H1 (cell line): ENCODE data around the gene STX16. TPM values are rescaled to one million over a fixed set of nuclear protein-coding genes. Genes with fewer than 3 reads are reported as not detected.

ENCODE experiments used
- CTCF ChIA-PET: fragments of 300-600 bp; sonication (Branson Sonifier 250); formaldehyde crosslinking; loops from one replicate; lab custom pipeline; 2021; ENCODE audit not compliant: partially characterized antibody; lab: Charles Lee
- POLR2A ChIA-PET: fragments of 300-600 bp; sonication (Branson Sonifier 250); formaldehyde crosslinking; loops from one replicate; lab custom pipeline; 2021; ENCODE audit warnings: inconsistent platforms; ENCODE audit not compliant: partially characterized antibody; lab: Charles Lee
- DNase-seq, 2 experiments: peaks; one replicate each; pipeline versions ENCODE4 v3.0.0 to v3.0.0-alpha.2; 2010 to 2022; ENCODE audit warnings: low spot score in 2 of 2, low read depth in 1 of 2, mixed read lengths in 1 of 2
- FAIRE-seq: peaks from 2 replicates; lab custom pipeline; 2011; peaks lifted over from hg19 to GRCh38; lab: Jason Lieb, UNC
- H2AFZ ChIP-seq: 2 replicates; pipeline ENCODE4 v1.8.1; 2012; ENCODE audit warnings: low read length, inconsistent platforms
- H2AK5ac ChIP-seq: 2 replicates; pipeline ENCODE4 v1.6.1; 2013; ENCODE audit warnings: low read depth, low read length
- H2BK120ac ChIP-seq: replicated peaks from 2 replicates; pipeline ENCODE3; 2013; ENCODE audit warnings: low read depth, low read length, inconsistent platforms
- H2BK12ac ChIP-seq: 2 replicates; pipeline ENCODE4 v1.6.1; 2013; ENCODE audit warnings: low read depth, low read length
- H2BK15ac ChIP-seq: 2 replicates; pipeline ENCODE4 v1.6.1; 2013; ENCODE audit warnings: low read length
- H2BK20ac ChIP-seq: 2 replicates; pipeline ENCODE4 v1.6.1; 2013; ENCODE audit warnings: low read length
- H2BK5ac ChIP-seq: 2 replicates; pipeline ENCODE4 v1.6.1; 2013; ENCODE audit warnings: low read depth, low read length
- H3K14ac ChIP-seq: 2 replicates; pipeline ENCODE4 v1.6.1; 2013; ENCODE audit warnings: inconsistent platforms; ENCODE audit not compliant: insufficient read length
- H3K18ac ChIP-seq: 2 replicates; pipeline ENCODE4 v1.6.1; 2013; ENCODE audit warnings: low read length; ENCODE audit errors: extremely low read depth
- H3K23ac ChIP-seq: 2 replicates; pipeline ENCODE4 v1.6.1; 2013; ENCODE audit warnings: inconsistent platforms; ENCODE audit not compliant: insufficient read length
- H3K23me2 ChIP-seq: 2 replicates; pipeline ENCODE4 v1.6.1; 2013; ENCODE audit warnings: low read depth, low read length
- H3K27ac ChIP-seq: 2 replicates; pipeline ENCODE4 v1.6.1; 2011; ENCODE audit warnings: low read depth, low read length, inconsistent platforms
- H3K27me3 ChIP-seq, 4 experiments: replicated peaks in 1 of 4; 1 replicate in 1 of 4; 2 replicates in 3 of 4; pipeline versions ENCODE4 v1.6.1 to v1.8.1; 2011 to 2013; ENCODE audit warnings: low read length in 3 of 4, mild to moderate bottlenecking in 3 of 4, inconsistent platforms in 2 of 4, mixed read lengths in 2 of 4, moderate library complexity in 1 of 4; ENCODE audit not compliant: control insufficient read depth in 3 of 4, insufficient read depth in 3 of 4; ENCODE audit errors: extremely low read depth in 1 of 4
- H3K36me3 ChIP-seq, 4 experiments: 2 replicates each; pipeline versions ENCODE4 v1.6.1 to v1.8.1; 2011 to 2013; ENCODE audit warnings: mild to moderate bottlenecking in 4 of 4, low read length in 3 of 4, moderate library complexity in 2 of 4, control low read depth in 1 of 4, inconsistent platforms in 1 of 4; ENCODE audit not compliant: insufficient read depth in 4 of 4, control insufficient read depth in 2 of 4
- H3K4ac ChIP-seq: replicated peaks from 2 replicates; pipeline ENCODE3; 2013; ENCODE audit warnings: low read length, low read depth, mixed read lengths, inconsistent platforms; ENCODE audit not compliant: insufficient read length
- H3K4me1 ChIP-seq, 4 experiments: replicated peaks in 1 of 4; 1 replicate in 1 of 4; 2 replicates in 3 of 4; pipeline versions ENCODE4 v1.6.1 to v1.8.1; 2011 to 2013; ENCODE audit warnings: low read length in 3 of 4, inconsistent platforms in 2 of 4, mixed read lengths in 1 of 4; ENCODE audit not compliant: insufficient read depth in 4 of 4, control insufficient read depth in 3 of 4
- H3K4me2 ChIP-seq, 2 experiments: 2 replicates each; pipeline versions ENCODE4 v1.6.1 to v1.8.1; 2011 to 2013; ENCODE audit warnings: low read depth in 2 of 2, low read length in 2 of 2, control low read depth in 1 of 2, inconsistent platforms in 1 of 2, mild to moderate bottlenecking in 1 of 2; ENCODE audit not compliant: insufficient read depth in 1 of 2
- H3K4me3 ChIP-seq, 4 experiments: fragments of 200-600, 300-600 bp in 1 of 4; sonication (generic), shearing (Covaris generic), sonication (Bioruptor Twin) in 1 of 4; 2 replicates each; pipeline versions ENCODE4 v1.5.1 to v1.8.1; 2011 to 2016; ENCODE audit warnings: low read length in 4 of 4, low read depth in 3 of 4, control low read depth in 2 of 4, inconsistent platforms in 2 of 4, mild to moderate bottlenecking in 2 of 4, mixed read lengths in 1 of 4, moderate library complexity in 1 of 4; ENCODE audit not compliant: insufficient read depth in 2 of 4; ENCODE audit errors: extremely low read depth in 1 of 4
- H3K56ac ChIP-seq: replicated peaks from 2 replicates; pipeline ENCODE3; 2013; ENCODE audit warnings: low read depth, mild to moderate bottlenecking, mixed read lengths, low read length, inconsistent platforms; ENCODE audit not compliant: insufficient read length
- H3K79me1 ChIP-seq: 2 replicates; pipeline ENCODE4 v1.6.1; 2013; ENCODE audit warnings: low read depth, low read length, control low read depth
- H3K79me2 ChIP-seq, 2 experiments: 2 replicates each; pipeline versions ENCODE4 v1.6.1 to v1.8.1; 2012 to 2013; ENCODE audit warnings: low read length in 2 of 2, mild to moderate bottlenecking in 2 of 2, inconsistent platforms in 1 of 2; ENCODE audit not compliant: insufficient read depth in 2 of 2, control insufficient read depth in 1 of 2
- H3K9ac ChIP-seq, 4 experiments: replicated peaks in 1 of 4; 1 replicate in 1 of 4; 2 replicates in 3 of 4; pipeline versions ENCODE4 v1.6.1 to v1.8.1; 2011 to 2013; ENCODE audit warnings: low read depth in 3 of 4, low read length in 3 of 4, control low read depth in 2 of 4, mild to moderate bottlenecking in 2 of 4, moderate library complexity in 2 of 4, inconsistent platforms in 1 of 4; ENCODE audit errors: extremely low read depth in 1 of 4
- H3K9me3 ChIP-seq, 2 experiments: 2 replicates each; pipeline versions ENCODE4 v1.6.1 to v1.8.1; 2012 to 2013; ENCODE audit warnings: mild to moderate bottlenecking in 2 of 2, moderate library complexity in 2 of 2, control low read depth in 1 of 2, inconsistent platforms in 1 of 2, low read depth in 1 of 2, low read length in 1 of 2, mixed read lengths in 1 of 2; ENCODE audit not compliant: insufficient read depth in 2 of 2
- H4K20me1 ChIP-seq, 2 experiments: replicated peaks in 1 of 2; 2 replicates each; pipeline versions ENCODE3 to v1.8.1; 2011 to 2013; ENCODE audit warnings: inconsistent platforms in 2 of 2, low read length in 2 of 2, mild to moderate bottlenecking in 1 of 2; ENCODE audit not compliant: insufficient read depth in 2 of 2, control insufficient read depth in 1 of 2
- H4K5ac ChIP-seq: 2 replicates; pipeline ENCODE4 v1.6.1; 2013; ENCODE audit warnings: low read length, low read depth, mixed read lengths, inconsistent platforms; ENCODE audit not compliant: insufficient read length
- H4K8ac ChIP-seq: 2 replicates; pipeline ENCODE4 v1.8.0; 2013; ENCODE audit warnings: mild to moderate bottlenecking, moderate library complexity, low read length, inconsistent platforms; ENCODE audit not compliant: insufficient read depth; ENCODE audit errors: extremely low read depth
- H4K91ac ChIP-seq: replicated peaks from 2 replicates; pipeline ENCODE3; 2013; ENCODE audit warnings: low read length, mixed read lengths, inconsistent platforms; ENCODE audit not compliant: insufficient read length
- BCL11A ChIP-seq, 2 experiments: IDR thresholded peaks; one replicate each; pipeline ENCODE4 v1.6.1; 2011; ENCODE audit warnings: low read depth in 2 of 2, low read length in 2 of 2, mild to moderate bottlenecking in 2 of 2
- CBX8 ChIP-seq: fragments of 300-800, 300-1000 bp; sonication (generic); IDR thresholded peaks from 2 replicates; pipeline ENCODE4 v1.7.1; 2016; ENCODE audit warnings: low read depth, low read length, borderline replicate concordance
- CHD2 ChIP-seq: IDR thresholded peaks from 2 replicates; pipeline ENCODE4 v1.6.1; 2012; ENCODE audit warnings: low read length, improper control_type of control experiment
- GABPA ChIP-seq: IDR thresholded peaks from 2 replicates; pipeline ENCODE4 v1.6.1; 2011; ENCODE audit warnings: mild to moderate bottlenecking, low read length, moderate library complexity, borderline replicate concordance; ENCODE audit not compliant: insufficient read depth
- JUN ChIP-seq: IDR thresholded peaks from 2 replicates; pipeline ENCODE4 v1.6.1; 2011; ENCODE audit warnings: low read depth, mild to moderate bottlenecking, improper control_type of control experiment, low read length
- KDM1A ChIP-seq: fragments of 200-600, 300-600 bp; sonication (generic); IDR thresholded peaks from 2 replicates; pipeline ENCODE4 v1.7.1; 2016; ENCODE audit warnings: mild to moderate bottlenecking, low read length, borderline replicate concordance
- KDM5A ChIP-seq: fragments of 200-600 bp; IDR thresholded peaks from 2 replicates; pipeline ENCODE4 v1.7.1; 2012; ENCODE audit warnings: mild to moderate bottlenecking, low read length, inconsistent platforms, mixed read lengths
- NANOG ChIP-seq: IDR thresholded peaks from 2 replicates; pipeline ENCODE4 v1.6.1; 2011; ENCODE audit warnings: low read length, low read depth, mild to moderate bottlenecking, inconsistent platforms; ENCODE audit not compliant: insufficient read depth, poor library complexity, severe bottlenecking
- RBBP5 ChIP-seq: IDR thresholded peaks from 2 replicates; pipeline ENCODE4 v1.7.1; 2012; ENCODE audit warnings: low read depth, mild to moderate bottlenecking, inconsistent platforms, low read length, moderate library complexity, borderline replicate concordance
- SP2 ChIP-seq: IDR thresholded peaks from 2 replicates; pipeline ENCODE4 v1.6.1; 2012; ENCODE audit warnings: mild to moderate bottlenecking, low read length, inconsistent platforms
- USF2 ChIP-seq: IDR thresholded peaks from 2 replicates; pipeline ENCODE4 v1.6.1; 2011; ENCODE audit warnings: low read length, improper control_type of control experiment
- WGBS, 2 experiments: shearing (Covaris generic) in 1 of 2; methylation state at CpG; one replicate each; pipeline versions ENCODE4 v1.1.6 to v1.1.7; 2013 to 2015; ENCODE audit warnings: low lambda C conversion rate in 2 of 2, mixed read lengths in 2 of 2, inconsistent platforms in 1 of 2, low coverage in 1 of 2, missing lambda C conversion rate in 1 of 2; ENCODE audit not compliant: insufficient replicate concordance in 2 of 2, insufficient coverage in 1 of 2, insufficient read length in 1 of 2; ENCODE audit errors: extremely low coverage in 1 of 2, missing lambda C conversion rate in 1 of 2; 5-methylcytosine and 5-hydroxymethylcytosine counted together
- polyA plus RNA-seq, 7 experiments: library from polyadenylated mRNA; depleted of rRNA in 3 of 7; stranded (reverse) in 5 of 7; unstranded in 2 of 7; fragments of >200 nt in 5 of 7; fragments of 200-250 nt in 2 of 7; gene quantifications; 1 replicate in 5 of 7; 2 replicates in 1 of 7; 4 replicates in 1 of 7; pipeline versions ENCODE4 v1.2.1 to v1.2.3, GENCODE V29; 2011 to 2013; ENCODE audit warnings: missing spikeins in 2 of 7, mixed read lengths in 2 of 7
- total RNA-seq: library from RNA; stranded (reverse); fragmentation: NEBNext Ultra II Directional; extraction: Animal tissue kit (Norgen Biotek cat#: 25700); gene quantifications from 2 replicates; pipeline ENCODE4 v1.2.1, GENCODE V29; 2021

STX16 gene
- total and polyA plus RNA-seq, 2 of the 8 experiments (the other 6 are each of a cell fraction or from before 2014, with no cell fraction given), result 45.2 to 61.6 TPM

GRCh38 chr20:58700121-58700821, 49.2 kb downstream of the STX16 start:
- H3K23ac ChIP-seq, result no peak overlapping the region
- WGBS, 2 experiments, result 84% methylated on average over 11 of the region's 11 CpGs; no CpG with 5 or more reads in 1 of the 2 experiments
- no peak overlapping the region for H2AFZ ChIP-seq
- peak overlapping the region; percentile 49; the same call in 1 of the 2 replicates for H2BK5ac ChIP-seq
- no peak overlapping the region for H2AK5ac ChIP-seq
- FAIRE-seq (no peak), DNase-seq (no peak)
- H3K4ac ChIP-seq, result no peak overlapping the region
- no peaks in the 10 kb centered on the region for H3K79me1 ChIP-seq
- H3K4me3 ChIP-seq, result no peak overlapping the region
- no peak overlapping the region for H2BK12ac ChIP-seq
- peaks cover 13 to 52% (median 23%) of the 10 kb centered on the region in 4 experiments for H3K36me3 ChIP-seq
- POLR2A ChIA-PET, result interaction anchor here (0.6 to 16.8 kb wide), 15 partner anchors 11 to 174 kb away, joined by 3 to 188 read pairs (median 4); partner anchors contain the start of genes GNAS-AS1 and STX16
- no peak overlapping the region; the same call in 1 of the 2 replicates for H3K18ac ChIP-seq
- no peak overlapping the region for H2BK20ac ChIP-seq
- no peak overlapping the region; the same call in 1 of the 2 replicates for H4K8ac ChIP-seq
- peak overlapping the region; percentile 66 for H4K91ac ChIP-seq
- peaks cover 0 to 3% of the 10 kb centered on the region in 2 experiments; a peak in 1 of 4 replicates for H3K9me3 ChIP-seq
- H3K27ac ChIP-seq, result no peak overlapping the region
- peaks cover 2 to 3% of the 10 kb centered on the region in 2 experiments for H4K20me1 ChIP-seq
- no peaks in the 10 kb centered on the region for H3K79me2 ChIP-seq
- H3K14ac ChIP-seq, result no peak overlapping the region
- no peak overlapping the region for H2BK15ac ChIP-seq
- H3K23me2 ChIP-seq, result no peaks in the 10 kb centered on the region
- CTCF ChIA-PET, result interaction anchor here (0.8 to 1.4 kb wide), 3 partner anchors 12 to 90 kb away, joined by 3 to 4 read pairs (median 3); no protein-coding TSS in a partner anchor
- H3K27me3 ChIP-seq, result no peaks in the 10 kb centered on the region
- H3K56ac ChIP-seq, result no peak overlapping the region
- no peak overlapping the region for H3K4me2 ChIP-seq
- H3K9ac ChIP-seq, result no peak overlapping the region
- no peak overlapping the region for H4K5ac ChIP-seq
- peaks cover 0 to 7% (median 1%) of the 10 kb centered on the region in 4 experiments; a peak in 3 of 7 replicates for H3K4me1 ChIP-seq
- H2BK120ac ChIP-seq, result no peak overlapping the region
- no peak for TF ChIP-seq CHD2
- no peak for TF ChIP-seq KDM5A
- TF ChIP-seq RBBP5, result no peak
- no peak for TF ChIP-seq BCL11A (IDR thresholded peaks at IDR 0.05; ENCODE audit: low read depth in 2 of 2, low read length in 2 of 2)
- no peak for TF ChIP-seq USF2
- TF ChIP-seq KDM1A, result no peak
- no peak for TF ChIP-seq SP2
- no peak for TF ChIP-seq CBX8
- TF ChIP-seq GABPA, result no peak
- no peak for TF ChIP-seq JUN
- TF ChIP-seq NANOG, result no peak
